ENCODE measurements around the gene STX3.

Gene STX3

GRCh38 chr11:59812220-59812619 is 57.0 kb downstream of the STX3 start:
- TF ChIP-seq, protein P1, sequence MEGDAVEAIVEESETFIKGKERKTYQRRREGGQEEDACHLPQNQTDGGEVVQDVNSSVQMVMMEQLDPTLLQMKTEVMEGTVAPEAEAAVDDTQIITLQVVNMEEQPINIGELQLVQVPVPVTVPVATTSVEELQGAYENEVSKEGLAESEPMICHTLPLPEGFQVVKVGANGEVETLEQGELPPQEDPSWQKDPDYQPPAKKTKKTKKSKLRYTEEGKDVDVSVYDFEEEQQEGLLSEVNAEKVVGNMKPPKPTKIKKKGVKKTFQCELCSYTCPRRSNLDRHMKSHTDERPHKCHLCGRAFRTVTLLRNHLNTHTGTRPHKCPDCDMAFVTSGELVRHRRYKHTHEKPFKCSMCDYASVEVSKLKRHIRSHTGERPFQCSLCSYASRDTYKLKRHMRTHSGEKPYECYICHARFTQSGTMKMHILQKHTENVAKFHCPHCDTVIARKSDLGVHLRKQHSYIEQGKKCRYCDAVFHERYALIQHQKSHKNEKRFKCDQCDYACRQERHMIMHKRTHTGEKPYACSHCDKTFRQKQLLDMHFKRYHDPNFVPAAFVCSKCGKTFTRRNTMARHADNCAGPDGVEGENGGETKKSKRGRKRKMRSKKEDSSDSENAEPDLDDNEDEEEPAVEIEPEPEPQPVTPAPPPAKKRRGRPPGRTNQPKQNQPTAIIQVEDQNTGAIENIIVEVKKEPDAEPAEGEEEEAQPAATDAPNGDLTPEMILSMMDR (conservative IDR thresholded peaks at IDR 0.05; ENCODE audit: low read length) = no peak
- TF ChIP-seq EZH2phosphoT487 (IDR thresholded peaks at IDR 0.05; ENCODE audit: borderline replicate concordance) = no peak
- Histone ChIP-seq H3K9me2 (replicated peaks; ENCODE audit: low read depth, low read length) (no peaks in the 10 kb centered on the region), H3K9me3 (ENCODE audit: insufficient read depth, low read depth, low read length) (no peaks in the 10 kb centered on the region), H3F3A (ENCODE audit: low read depth) (no peaks in the 10 kb centered on the region), H3K9ac (ENCODE audit: low read depth, low read length, poor library complexity, severe bottlenecking) (no peak overlapping the region), H3K36me3 (ENCODE audit: insufficient read depth, low read length) (peaks cover 15% of the 10 kb centered on the region; the same call in 1 of the 2 replicates), H3K4me1 (ENCODE audit: insufficient read depth, low read length, poor library complexity, severe bottlenecking) (peaks cover 65% of the 10 kb centered on the region), H2AFZ (ENCODE audit: low read length) (no peak overlapping the region), H3K4me3 (ENCODE audit: low read length, poor library complexity, severe bottlenecking) (no peak overlapping the region), H3K27me3 (ENCODE audit: insufficient read depth, low read length, poor library complexity, severe bottlenecking) (no peaks in the 10 kb centered on the region), H3K4me2 (ENCODE audit: low read depth, low read length, poor library complexity, severe bottlenecking) (no peak overlapping the region), H3K79me2 (ENCODE audit: insufficient read depth, low read length) (peaks cover 40% of the 10 kb centered on the region), H4K20me1 (ENCODE audit: insufficient read depth, low read length, poor library complexity, severe bottlenecking) (peaks cover 9% of the 10 kb centered on the region)

DNA sequence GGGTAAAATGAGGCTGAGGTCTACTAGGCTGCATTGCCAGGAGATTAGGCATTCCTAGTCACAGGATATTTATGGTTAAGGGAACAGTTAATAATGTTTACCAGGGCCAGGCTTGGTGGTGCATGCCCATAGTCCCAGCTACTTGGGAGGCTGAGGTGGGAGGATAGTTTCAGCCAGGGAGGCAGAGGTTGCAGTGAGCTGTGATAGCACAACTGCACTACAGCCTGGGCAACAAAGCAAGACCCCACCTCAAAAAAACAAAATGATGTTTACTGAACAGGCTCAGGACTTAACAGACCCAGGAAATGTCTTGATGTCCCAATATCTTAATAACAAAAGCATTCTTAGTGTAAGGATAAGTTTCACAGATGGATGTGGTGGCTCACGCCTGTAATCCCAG is 58.2 kb downstream of the STX3 start:
- Histone ChIP-seq H3K79me2 (ENCODE audit: insufficient read depth, low read length) (peaks cover 30% of the 10 kb centered on the region), H3K9me3 (ENCODE audit: insufficient read depth, low read depth, low read length) (no peaks in the 10 kb centered on the region), H3F3A (ENCODE audit: low read depth) (peaks cover 7% of the 10 kb centered on the region), H2AFZ (ENCODE audit: low read length) (no peak overlapping the region), H3K9ac (ENCODE audit: low read depth, low read length, poor library complexity, severe bottlenecking) (no peak overlapping the region), H3K4me1 (ENCODE audit: insufficient read depth, low read length, poor library complexity, severe bottlenecking) (peaks cover 65% of the 10 kb centered on the region), H4K20me1 (ENCODE audit: insufficient read depth, low read length, poor library complexity, severe bottlenecking) (peaks cover 9% of the 10 kb centered on the region), H3K4me2 (ENCODE audit: low read depth, low read length, poor library complexity, severe bottlenecking) (peak overlapping the region; percentile 59), H3K9me2 (replicated peaks; ENCODE audit: low read depth, low read length) (no peaks in the 10 kb centered on the region), H3K27me3 (ENCODE audit: insufficient read depth, low read length, poor library complexity, severe bottlenecking) (no peaks in the 10 kb centered on the region), H3K36me3 (ENCODE audit: insufficient read depth, low read length) (peaks cover 4% of the 10 kb centered on the region; the same call in 1 of the 2 replicates), H3K4me3 (ENCODE audit: low read length, poor library complexity, severe bottlenecking) (no peak overlapping the region)
- TF ChIP-seq, protein P1 (conservative IDR thresholded peaks at IDR 0.05; ENCODE audit: low read length) = no peak
- TF ChIP-seq EZH2phosphoT487 (IDR thresholded peaks at IDR 0.05; ENCODE audit: borderline replicate concordance) = no peak

DNA sequence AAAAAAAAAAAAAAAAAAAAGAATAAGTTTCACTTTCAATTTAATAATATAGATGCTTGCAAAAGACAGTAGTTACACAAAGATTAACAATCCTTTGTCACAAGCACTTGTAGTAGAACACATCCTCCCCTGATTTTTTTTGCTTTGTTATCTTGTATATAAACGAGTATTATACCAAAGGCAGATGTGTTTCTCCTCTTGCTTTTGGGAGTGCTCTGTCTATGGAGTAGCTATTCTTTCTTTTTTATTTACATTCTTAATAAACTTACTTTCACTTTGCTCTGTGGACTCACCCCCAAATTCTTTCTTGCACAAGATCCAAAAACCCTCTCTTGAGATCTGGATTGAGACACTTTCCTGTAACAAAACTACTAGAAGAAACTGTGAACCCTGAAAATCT is 58.8 kb downstream of the STX3 start:
- Histone ChIP-seq H4K20me1 (ENCODE audit: insufficient read depth, low read length, poor library complexity, severe bottlenecking) (peaks cover 8% of the 10 kb centered on the region), H3K4me2 (ENCODE audit: low read depth, low read length, poor library complexity, severe bottlenecking) (peak overlapping the region; percentile 59), H3K9ac (ENCODE audit: low read depth, low read length, poor library complexity, severe bottlenecking) (peak overlapping the region; percentile 52), H3K4me1 (ENCODE audit: insufficient read depth, low read length, poor library complexity, severe bottlenecking) (peaks cover 64% of the 10 kb centered on the region), H2AFZ (ENCODE audit: low read length) (peak overlapping the region; percentile 68), H3K9me3 (ENCODE audit: insufficient read depth, low read depth, low read length) (no peaks in the 10 kb centered on the region), H3K4me3 (ENCODE audit: low read length, poor library complexity, severe bottlenecking) (peak overlapping the region; percentile 52), H3K27me3 (ENCODE audit: insufficient read depth, low read length, poor library complexity, severe bottlenecking) (no peaks in the 10 kb centered on the region), H3K9me2 (replicated peaks; ENCODE audit: low read depth, low read length) (no peaks in the 10 kb centered on the region), H3K36me3 (ENCODE audit: insufficient read depth, low read length) (no peaks in the 10 kb centered on the region), H3K79me2 (ENCODE audit: insufficient read depth, low read length) (peaks cover 23% of the 10 kb centered on the region), H3F3A (ENCODE audit: low read depth) (peaks cover 11% of the 10 kb centered on the region)
- TF ChIP-seq, protein P1 (conservative IDR thresholded peaks at IDR 0.05; ENCODE audit: low read length) = no peak
- no peak for TF ChIP-seq EZH2phosphoT487 (IDR thresholded peaks at IDR 0.05; ENCODE audit: borderline replicate concordance)
